GM18505 (cell line): ENCODE measurements around the gene TTLL1.

Experiments used
- ATAC-seq: cut with Tn5 transposase; IDR thresholded peaks from one replicate; pipeline ENCODE4 v1.9.1; 2021; ENCODE audit not compliant: unreplicated experiment
- POLR2A ChIP-seq: IDR thresholded peaks from 4 replicates; pipeline ENCODE4 v1.6.1; 2011; ENCODE audit warnings: borderline replicate concordance; ENCODE audit not compliant: insufficient read depth, insufficient read length; ENCODE audit errors: extremely low read depth

The TTLL1 gene

GRCh38 chr22:42992092-42992491 lies 97.1 kb downstream of the TTLL1 start:
- TF ChIP-seq POLR2A = no peak
- no peak for ATAC-seq

- no peak for ATAC-seq
- TF ChIP-seq POLR2A = no peak
Observed at GRCh38 chr22:42991010-42991651, 98.1 kb downstream of the TTLL1 start.

GRCh38 chr22:42990131-42990838 lies 98.9 kb downstream of the TTLL1 start:
- TF ChIP-seq POLR2A = no peak
- ATAC-seq = no peak
